Neuronal stem cell (in vitro differentiated cells): ENCODE measurements around the gene CD200R1L.

ENCODE experiments used
- DNase-seq: peaks from one replicate; pipeline ENCODE4 v3.0.0-alpha.2; 2013; ENCODE audit warnings: low spot score
- H2AFZ ChIP-seq: one replicate; pipeline ENCODE4 v1.6.1; 2013; ENCODE audit warnings: mild to moderate bottlenecking, low read length, inconsistent platforms
- H2AK5ac ChIP-seq: 2 replicates; pipeline ENCODE4 v1.6.1; 2013; ENCODE audit warnings: low read depth, mild to moderate bottlenecking, inconsistent platforms, low read length, moderate library complexity, mixed read lengths
- H2BK120ac ChIP-seq: 2 replicates; pipeline ENCODE4 v1.6.1; 2013; ENCODE audit warnings: low read depth, mild to moderate bottlenecking, inconsistent platforms, low read length, moderate library complexity, mixed read lengths
- H2BK12ac ChIP-seq: one replicate; pipeline ENCODE4 v1.6.1; 2013; ENCODE audit warnings: low read length, inconsistent platforms
- H2BK15ac ChIP-seq: 2 replicates; pipeline ENCODE4 v1.6.1; 2013; ENCODE audit warnings: mild to moderate bottlenecking, low read length, inconsistent platforms, mixed read lengths
- H2BK5ac ChIP-seq: one replicate; pipeline ENCODE4 v1.6.1; 2013; ENCODE audit warnings: inconsistent platforms, mild to moderate bottlenecking, low read length, moderate library complexity
- H3K14ac ChIP-seq: one replicate; pipeline ENCODE4 v1.6.1; 2013; ENCODE audit warnings: low read length, inconsistent platforms
- H3K18ac ChIP-seq: 2 replicates; pipeline ENCODE4 v1.6.1; 2013; ENCODE audit warnings: low read length, inconsistent platforms
- H3K23ac ChIP-seq: 2 replicates; pipeline ENCODE4 v1.6.1; 2013; ENCODE audit warnings: low read depth, mild to moderate bottlenecking, mixed read lengths, low read length, inconsistent platforms; ENCODE audit not compliant: poor library complexity
- H3K27ac ChIP-seq: replicated peaks from 3 replicates; pipeline ENCODE4 v1.5.1; 2013; ENCODE audit warnings: low read length, inconsistent platforms
- H3K27me3 ChIP-seq, 3 experiments: 2 replicates each; pipeline ENCODE4 v1.6.1; 2013; ENCODE audit warnings: low read length in 3 of 3, mild to moderate bottlenecking in 2 of 3, inconsistent platforms in 1 of 3, low read depth in 1 of 3, mixed read lengths in 1 of 3, moderate library complexity in 1 of 3; ENCODE audit not compliant: control insufficient read depth in 3 of 3, insufficient read depth in 3 of 3
- H3K36me3 ChIP-seq, 2 donors: replicated peaks in 1 of 2; 2 replicates each; pipeline ENCODE4 v1.6.1; 2013; ENCODE audit warnings: low read length in 2 of 2; ENCODE audit not compliant: control insufficient read depth in 2 of 2, insufficient read depth in 2 of 2
- H3K4ac ChIP-seq: 2 replicates; pipeline ENCODE4 v1.6.1; 2013; ENCODE audit warnings: inconsistent platforms, mild to moderate bottlenecking, low read length, moderate library complexity
- H3K4me1 ChIP-seq, 2 donors: 1 replicate in 1 of 2; 2 replicates in 1 of 2; pipeline ENCODE4 v1.6.1; 2013; ENCODE audit warnings: low read length in 2 of 2, low read depth in 1 of 2; ENCODE audit not compliant: control insufficient read depth in 2 of 2, insufficient read depth in 1 of 2
- H3K4me2 ChIP-seq: one replicate; pipeline ENCODE4 v1.6.1; 2013; ENCODE audit warnings: mild to moderate bottlenecking, low read length, inconsistent platforms; ENCODE audit not compliant: insufficient read depth, poor library complexity, severe bottlenecking
- H3K4me3 ChIP-seq, 2 donors: 2 replicates each; pipeline ENCODE4 v1.5.1; 2013; ENCODE audit warnings: low read length in 2 of 2, mild to moderate bottlenecking in 2 of 2, inconsistent platforms in 1 of 2, moderate library complexity in 1 of 2
- H3K79me1 ChIP-seq: one replicate; pipeline ENCODE4 v1.6.1; 2013; ENCODE audit warnings: low read depth, mild to moderate bottlenecking, inconsistent platforms, low read length, moderate library complexity
- H3K9ac ChIP-seq: one replicate; pipeline ENCODE4 v1.6.1; 2013; ENCODE audit warnings: mild to moderate bottlenecking, low read depth, low read length, inconsistent platforms; ENCODE audit not compliant: poor library complexity
- H3K9me3 ChIP-seq, 2 donors: replicated peaks in 1 of 2; 2 replicates each; pipeline versions ENCODE3 to v1.6.1; 2013; ENCODE audit warnings: low read length in 2 of 2, mild to moderate bottlenecking in 2 of 2, inconsistent platforms in 1 of 2, low read depth in 1 of 2, mixed read lengths in 1 of 2, moderate library complexity in 1 of 2; ENCODE audit not compliant: control insufficient read depth in 2 of 2, insufficient read depth in 1 of 2
- H4K8ac ChIP-seq: one replicate; pipeline ENCODE4 v1.6.1; 2013; ENCODE audit warnings: low read depth, mild to moderate bottlenecking, inconsistent platforms, low read length, moderate library complexity
- H4K91ac ChIP-seq: one replicate; pipeline ENCODE4 v1.6.1; 2013; ENCODE audit warnings: low read length, low read depth, mild to moderate bottlenecking, inconsistent platforms; ENCODE audit not compliant: poor library complexity
- WGBS, 2 donors: extraction: QIAGEN DNeasy Blood & Tissue Kit; methylation state at CpG; one replicate each; pipeline ENCODE4 v1.1.7; 2013; ENCODE audit warnings: missing lambda C conversion rate in 2 of 2, mixed read lengths in 1 of 2; ENCODE audit not compliant: insufficient read length in 2 of 2, insufficient replicate concordance in 1 of 2; ENCODE audit errors: extremely low coverage in 2 of 2; 5-methylcytosine and 5-hydroxymethylcytosine counted together

Gene CD200R1L

GRCh38 chr3:112794622-112795172 lies 52.0 kb downstream of the CD200R1L start:
- H4K91ac ChIP-seq, result no peak overlapping the region
- H3K9me3 ChIP-seq, result peaks cover 0 to 2% of the 10 kb centered on the region in 2 donors
- no peak overlapping the region for H3K18ac ChIP-seq
- H3K14ac ChIP-seq, result no peak overlapping the region
- DNase-seq, result no peak
- H2BK12ac ChIP-seq, result no peak overlapping the region
- no peak overlapping the region for H2AFZ ChIP-seq
- no peak overlapping the region for H2BK15ac ChIP-seq
- H3K4ac ChIP-seq, result no peak overlapping the region
- no peak overlapping the region for H3K9ac ChIP-seq
- no peak overlapping the region for H2AK5ac ChIP-seq
- no peak overlapping the region for H4K8ac ChIP-seq
- no peaks in the 10 kb centered on the region for H3K36me3 ChIP-seq
- no peaks in the 10 kb centered on the region for H3K4me1 ChIP-seq
- no peaks in the 10 kb centered on the region for H3K79me1 ChIP-seq
- no CpG with 5 or more reads among the region's 6 CpGs for WGBS, 2 donors
- no peak overlapping the region for H3K27ac ChIP-seq
- no peak overlapping the region for H3K4me3 ChIP-seq
- no peak overlapping the region for H2BK120ac ChIP-seq
- H2BK5ac ChIP-seq, result no peak overlapping the region
- no peaks in the 10 kb centered on the region for H3K27me3 ChIP-seq
- no peak overlapping the region for H3K23ac ChIP-seq
- H3K4me2 ChIP-seq, result no peak overlapping the region

DNA sequence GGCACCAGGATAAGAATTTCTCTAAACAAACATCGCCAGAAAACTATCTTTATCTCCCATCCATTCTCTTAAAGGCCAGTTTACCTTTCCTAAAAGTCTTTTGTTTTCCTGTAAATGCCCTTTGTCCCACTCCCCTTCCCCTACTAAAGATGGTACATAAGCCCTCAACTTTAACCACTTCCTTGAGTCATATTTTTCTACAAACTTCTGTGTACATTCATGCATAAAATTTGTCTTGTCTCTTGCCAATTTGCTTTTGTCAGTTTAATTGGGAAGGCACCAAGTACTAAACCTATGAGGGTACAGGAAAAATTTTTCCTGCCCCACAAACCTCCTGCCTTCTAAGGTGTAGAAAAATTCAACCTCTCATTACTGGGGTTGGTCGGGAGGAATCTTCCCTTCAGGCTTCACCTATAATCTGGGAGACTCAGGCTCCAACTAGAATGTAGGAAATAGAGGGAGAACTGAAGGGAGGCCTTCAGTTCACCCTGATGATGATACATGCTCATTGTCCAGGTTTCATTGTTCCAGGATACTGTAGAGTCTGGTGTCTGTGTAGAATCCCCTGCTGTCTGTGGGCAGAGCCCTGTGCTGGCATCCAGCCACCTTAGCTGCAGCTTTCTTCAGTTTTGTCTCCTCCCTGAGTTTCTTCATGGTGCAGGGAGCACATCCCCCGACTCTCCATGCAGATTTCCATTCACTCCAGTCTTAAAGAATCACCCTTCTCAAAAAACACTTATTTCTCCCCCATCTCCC lies 53.2 kb downstream of the CD200R1L start:
- Histone ChIP-seq H3K18ac (no peak overlapping the region), H2AFZ (no peak overlapping the region)

GRCh38 chr3:112791736-112792135 lies 54.9 kb downstream of the CD200R1L start:
- WGBS, 2 donors, result no CpG with 5 or more reads among the region's 2 CpGs
- H3K27me3 ChIP-seq, result no peaks in the 10 kb centered on the region
- H3K14ac ChIP-seq, result no peak overlapping the region
- H2BK12ac ChIP-seq, result no peak overlapping the region
- no peak overlapping the region for H3K4me2 ChIP-seq
- no peaks in the 10 kb centered on the region for H3K4me1 ChIP-seq
- H4K91ac ChIP-seq, result no peak overlapping the region
- H2AFZ ChIP-seq, result no peak overlapping the region
- no peaks in the 10 kb centered on the region for H3K36me3 ChIP-seq
- H3K4ac ChIP-seq, result no peak overlapping the region
- no peak overlapping the region for H3K4me3 ChIP-seq
- no peak overlapping the region for H2BK15ac ChIP-seq
- no peak overlapping the region for H3K27ac ChIP-seq
- no peak overlapping the region for H2BK5ac ChIP-seq
- H3K9ac ChIP-seq, result no peak overlapping the region
- no peak overlapping the region for H3K18ac ChIP-seq
- no peak overlapping the region for H2AK5ac ChIP-seq
- peaks cover 0 to 4% of the 10 kb centered on the region in 2 donors for H3K9me3 ChIP-seq
- DNase-seq, result no peak
- H4K8ac ChIP-seq, result no peak overlapping the region
- no peak overlapping the region for H3K23ac ChIP-seq
- no peak overlapping the region for H2BK120ac ChIP-seq
- H3K79me1 ChIP-seq, result no peaks in the 10 kb centered on the region

More for the DNA sequence above, 53.2 kb downstream of the CD200R1L start:
- no peak for DNase-seq
- H3K9ac ChIP-seq, result no peak overlapping the region
- no peak overlapping the region for H3K23ac ChIP-seq
- no peak overlapping the region for H3K4ac ChIP-seq
- no peak overlapping the region for H2BK15ac ChIP-seq
- H2BK5ac ChIP-seq, result no peak overlapping the region
- no peak overlapping the region for H3K4me3 ChIP-seq
- H3K4me2 ChIP-seq, result no peak overlapping the region
- H2BK12ac ChIP-seq, result no peak overlapping the region
- H3K27ac ChIP-seq, result no peak overlapping the region
- H2AK5ac ChIP-seq, result no peak overlapping the region
- no peaks in the 10 kb centered on the region for H3K36me3 ChIP-seq
- no peak overlapping the region for H4K8ac ChIP-seq
- H3K14ac ChIP-seq, result no peak overlapping the region
- H2BK120ac ChIP-seq, result no peak overlapping the region
- no peaks in the 10 kb centered on the region for H3K4me1 ChIP-seq
- no CpG with 5 or more reads among the region's 3 CpGs for WGBS, 2 donors
- H4K91ac ChIP-seq, result no peak overlapping the region
- H3K27me3 ChIP-seq, result no peaks in the 10 kb centered on the region
- H3K9me3 ChIP-seq, result peaks cover 0 to 2% of the 10 kb centered on the region in 2 donors
- H3K79me1 ChIP-seq, result no peaks in the 10 kb centered on the region

DNA sequence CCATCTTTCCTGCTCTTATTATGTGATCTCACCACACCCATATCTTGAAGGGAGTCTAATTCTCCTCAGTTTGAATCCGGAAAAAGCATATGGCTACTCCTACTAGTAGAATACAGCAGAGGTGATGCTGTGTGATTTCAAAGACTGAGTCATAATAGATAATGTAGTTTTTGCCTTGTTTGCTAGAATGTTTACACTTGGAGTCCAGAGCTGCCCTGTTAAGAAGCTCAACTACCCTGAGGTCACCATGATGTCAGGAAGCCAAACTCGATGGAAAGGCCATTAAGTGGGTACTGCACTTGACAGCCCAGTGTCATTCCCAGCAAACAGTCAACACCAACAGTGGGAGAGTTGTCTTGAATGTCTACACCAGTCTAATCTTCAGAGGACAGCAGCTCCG lies 56.9 kb downstream of the CD200R1L start:
- Histone ChIP-seq H3K14ac (no peak overlapping the region), H3K9ac (no peak overlapping the region), H3K27me3 (no peaks in the 10 kb centered on the region), H3K9me3 (peaks cover 0 to 4% of the 10 kb centered on the region in 2 donors), H2AK5ac (no peak overlapping the region), H3K36me3 (no peaks in the 10 kb centered on the region), H3K4me3 (no peak overlapping the region), H3K23ac (no peak overlapping the region), H3K4me2 (no peak overlapping the region), H3K4me1 (no peaks in the 10 kb centered on the region), H2BK15ac (no peak overlapping the region), H4K8ac (no peak overlapping the region), H3K18ac (no peak overlapping the region), H2BK120ac (no peak overlapping the region), H3K4ac (no peak overlapping the region), H4K91ac (no peak overlapping the region), H2AFZ (no peak overlapping the region), H2BK5ac (no peak overlapping the region), H2BK12ac (no peak overlapping the region), H3K79me1 (no peaks in the 10 kb centered on the region), H3K27ac (no peak overlapping the region)
- no CpG with 5 or more reads among the region's 3 CpGs for WGBS, 2 donors
- no peak for DNase-seq
